Measurements from ENCODE around the gene CLCN6. TPM values are rescaled to one million over a fixed set of nuclear protein-coding genes. Genes with fewer than 3 reads are reported as not detected.
"Not testable (repeated sequence)": the region's sequence is repeated elsewhere in the genome, so short reads cannot be mapped to it uniquely, and the experiment has no call there.

The CLCN6 gene
- total RNA-seq, 2 donors from 2014 or later = 29.6 to 31.5 TPM

DNA sequence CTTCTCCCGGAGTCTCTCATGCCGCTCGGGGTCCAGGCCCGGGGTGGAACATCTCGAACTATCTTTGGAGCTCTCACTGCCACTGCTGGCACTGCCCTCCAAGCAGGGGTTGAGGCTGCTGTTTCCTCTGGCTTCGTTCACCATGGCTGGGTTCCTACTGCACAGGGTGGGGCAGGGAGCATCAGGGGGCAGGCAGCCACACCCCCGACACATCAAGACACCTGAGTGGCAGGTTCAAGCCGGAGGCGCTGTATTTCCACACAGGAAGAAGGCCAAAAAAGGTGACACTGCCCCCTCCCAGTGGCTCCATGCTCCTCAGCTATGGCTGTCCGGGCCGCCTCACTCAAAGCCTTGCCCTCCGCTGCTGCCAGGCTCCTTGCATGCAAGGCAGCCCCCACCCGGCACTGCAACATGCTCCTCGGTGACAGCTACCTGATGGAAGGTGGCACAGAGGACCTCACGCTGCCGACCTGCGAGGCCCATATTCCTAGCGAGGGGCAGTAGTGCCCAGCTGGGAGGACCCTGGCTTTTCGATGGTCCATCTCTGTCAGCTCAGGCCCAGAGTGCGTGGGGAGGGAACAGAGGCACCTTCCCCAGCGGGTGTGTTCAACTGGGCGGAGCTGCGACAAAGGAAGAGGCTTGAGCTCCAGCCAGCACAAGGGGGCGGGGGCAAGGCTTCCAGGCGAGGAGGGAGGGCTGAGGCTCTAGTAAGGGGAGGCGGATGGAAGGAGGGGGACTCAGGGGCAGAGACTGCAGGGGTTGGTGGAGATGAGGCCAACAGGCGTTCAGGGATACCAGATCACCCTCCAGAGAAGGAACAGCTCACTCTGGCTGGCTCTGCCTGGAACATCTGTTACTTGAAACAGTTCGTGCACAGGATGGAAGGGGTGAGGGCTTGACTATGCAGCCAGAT, 2.8 kb upstream of the CLCN6 start:
- DNase-seq = peak; percentile 98
- H3K9me3 Mint-ChIP-seq = no peaks in the 10 kb centered on the region
- H3K4me3 ChIP-seq (ENCODE audit: low read length) = peak overlapping the region; percentile 78
- H3K27me3 ChIP-seq (ENCODE audit: control insufficient read depth, insufficient read depth, low read length, poor library complexity, severe bottlenecking) = no peaks in the 10 kb centered on the region
- H3K27ac Mint-ChIP-seq = peak overlapping the region; percentile 92
- peaks cover 27% of the 10 kb centered on the region for H3K36me3 ChIP-seq (ENCODE audit: control insufficient read depth, insufficient read depth, low read length)
- H3K9ac ChIP-seq (ENCODE audit: extremely low read depth, low read length, poor library complexity, severe bottlenecking) = no peak overlapping the region
- H3K4me3 Mint-ChIP-seq = peak overlapping the region; percentile 97
- peaks cover 37% of the 10 kb centered on the region for H3K4me1 Mint-ChIP-seq
- no peaks in the 10 kb centered on the region for H3K27me3 Mint-ChIP-seq (ENCODE audit: insufficient read depth)
- peaks cover 18% of the 10 kb centered on the region for H3K4me1 ChIP-seq (ENCODE audit: control insufficient read depth, insufficient read depth, low read length)
- 6 to 14% methylated on average over 15 to 28 of the region's 28 CpGs for WGBS, 2 experiments (ENCODE audit: insufficient coverage in 1 of 2, insufficient read length in 1 of 2)
- peaks cover 26% of the 10 kb centered on the region for H3K36me3 Mint-ChIP-seq (ENCODE audit: low read depth)
- TF ChIP-seq, protein P1, sequence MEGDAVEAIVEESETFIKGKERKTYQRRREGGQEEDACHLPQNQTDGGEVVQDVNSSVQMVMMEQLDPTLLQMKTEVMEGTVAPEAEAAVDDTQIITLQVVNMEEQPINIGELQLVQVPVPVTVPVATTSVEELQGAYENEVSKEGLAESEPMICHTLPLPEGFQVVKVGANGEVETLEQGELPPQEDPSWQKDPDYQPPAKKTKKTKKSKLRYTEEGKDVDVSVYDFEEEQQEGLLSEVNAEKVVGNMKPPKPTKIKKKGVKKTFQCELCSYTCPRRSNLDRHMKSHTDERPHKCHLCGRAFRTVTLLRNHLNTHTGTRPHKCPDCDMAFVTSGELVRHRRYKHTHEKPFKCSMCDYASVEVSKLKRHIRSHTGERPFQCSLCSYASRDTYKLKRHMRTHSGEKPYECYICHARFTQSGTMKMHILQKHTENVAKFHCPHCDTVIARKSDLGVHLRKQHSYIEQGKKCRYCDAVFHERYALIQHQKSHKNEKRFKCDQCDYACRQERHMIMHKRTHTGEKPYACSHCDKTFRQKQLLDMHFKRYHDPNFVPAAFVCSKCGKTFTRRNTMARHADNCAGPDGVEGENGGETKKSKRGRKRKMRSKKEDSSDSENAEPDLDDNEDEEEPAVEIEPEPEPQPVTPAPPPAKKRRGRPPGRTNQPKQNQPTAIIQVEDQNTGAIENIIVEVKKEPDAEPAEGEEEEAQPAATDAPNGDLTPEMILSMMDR (conservative IDR thresholded peaks at IDR 0.05) = peak; percentile 6
- no peaks in the 10 kb centered on the region for H3K9me3 ChIP-seq (ENCODE audit: control insufficient read depth, low read length)
- H3K27ac ChIP-seq (ENCODE audit: low read depth, low read length) = peak overlapping the region; percentile 48

DNA sequence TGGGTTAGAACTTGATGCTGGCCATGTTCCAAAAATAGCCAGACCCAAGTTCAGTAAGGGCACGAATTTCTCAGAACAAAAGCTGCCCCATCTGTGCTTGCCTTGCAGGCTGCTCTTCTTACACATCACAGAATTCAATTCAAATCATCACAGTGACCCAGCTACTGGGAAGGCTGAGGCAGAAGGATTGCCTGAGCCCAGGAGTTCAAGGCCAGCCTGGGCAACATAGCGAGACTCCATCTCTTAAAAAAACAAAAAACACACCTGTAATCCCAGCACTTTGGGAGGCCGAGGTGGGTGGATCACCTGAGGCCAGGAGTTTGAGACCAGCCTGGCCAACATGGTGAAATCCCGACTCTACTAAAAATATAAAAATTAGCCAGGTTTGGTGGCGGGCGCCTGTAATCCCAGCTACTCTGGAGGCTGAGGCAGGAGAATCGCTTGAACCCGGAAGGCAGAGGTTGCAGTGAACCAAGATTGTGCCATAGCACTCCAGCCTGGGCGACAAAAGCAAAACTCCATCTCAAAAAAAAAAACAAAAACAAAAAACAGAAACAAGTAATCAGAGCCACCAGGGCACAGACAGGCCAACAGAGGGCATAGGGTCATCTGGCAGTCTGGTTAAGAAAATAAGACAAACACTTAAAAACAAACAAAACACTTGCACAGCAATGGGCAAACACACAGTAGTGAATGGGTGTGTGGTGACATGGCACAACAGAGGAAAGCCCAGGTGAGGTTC, 1.9 kb upstream of the CLCN6 start:
- peak overlapping the region; percentile 92 for H3K27ac Mint-ChIP-seq
- H3K4me3 ChIP-seq (ENCODE audit: low read length) = peak overlapping the region; percentile 98
- peaks cover 18% of the 10 kb centered on the region for H3K4me1 ChIP-seq (ENCODE audit: control insufficient read depth, insufficient read depth, low read length)
- not testable (repeated sequence) for H3K9me3 Mint-ChIP-seq; H3K27me3 ChIP-seq (ENCODE audit: control insufficient read depth, insufficient read depth, low read length, poor library complexity, severe bottlenecking); H3K27me3 Mint-ChIP-seq (ENCODE audit: insufficient read depth); DNase-seq; H3K9me3 ChIP-seq (ENCODE audit: control insufficient read depth, low read length)
- peaks cover 37% of the 10 kb centered on the region for H3K4me1 Mint-ChIP-seq
- 72 to 87% methylated on average over 8 to 9 of the region's 9 CpGs for WGBS, 2 experiments (ENCODE audit: insufficient coverage in 1 of 2, insufficient read length in 1 of 2)
- H3K9ac ChIP-seq (ENCODE audit: extremely low read depth, low read length, poor library complexity, severe bottlenecking) = peak overlapping the region; percentile 84
- peak overlapping the region; percentile 97 for H3K4me3 Mint-ChIP-seq
- H3K36me3 ChIP-seq (ENCODE audit: control insufficient read depth, insufficient read depth, low read length) = peaks cover 34% of the 10 kb centered on the region
- H3K36me3 Mint-ChIP-seq (ENCODE audit: low read depth) = peaks cover 27% of the 10 kb centered on the region
- peak overlapping the region; percentile 48 for H3K27ac ChIP-seq (ENCODE audit: low read depth, low read length)

DNA sequence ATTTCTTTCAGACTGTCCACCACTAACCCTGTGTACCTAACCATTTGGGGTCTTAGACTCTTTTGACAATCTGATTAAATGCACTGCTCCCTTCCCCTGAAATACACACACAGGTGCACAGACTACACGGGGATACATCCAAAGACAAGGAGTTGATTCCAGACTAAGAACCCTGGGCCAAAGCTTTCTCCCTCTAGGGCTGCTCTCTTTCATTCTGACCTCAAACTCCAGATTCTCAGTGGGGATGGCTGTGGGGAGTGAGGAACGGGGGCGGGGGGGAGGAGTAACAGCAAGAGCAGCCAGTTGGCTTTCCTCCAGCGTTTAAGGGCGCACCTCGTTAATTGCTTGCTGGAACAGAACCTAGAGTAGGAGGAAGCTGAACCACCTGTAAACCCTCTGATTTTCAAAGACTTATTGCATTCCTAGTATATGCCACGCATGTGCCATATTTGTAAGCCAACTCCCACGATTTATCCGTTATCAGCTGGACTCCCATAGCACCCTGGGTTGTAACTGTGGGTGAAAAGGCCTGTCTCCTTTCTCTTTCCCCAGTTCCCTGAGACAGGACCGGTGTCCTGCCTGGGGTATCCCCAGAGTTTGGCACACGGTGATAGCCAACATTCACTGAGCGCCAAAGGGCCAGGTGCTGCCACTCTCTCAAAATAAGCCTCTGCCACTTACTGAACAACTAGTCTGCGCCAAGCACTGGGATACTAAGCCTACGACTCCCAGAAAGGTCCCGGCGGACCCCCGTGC, 1.1 kb upstream of the CLCN6 start:
- TF ChIP-seq, protein P1 (conservative IDR thresholded peaks at IDR 0.05) = no peak
- peaks cover 18% of the 10 kb centered on the region for H3K4me1 ChIP-seq (ENCODE audit: control insufficient read depth, insufficient read depth, low read length)
- peak overlapping the region; percentile 84 for H3K9ac ChIP-seq (ENCODE audit: extremely low read depth, low read length, poor library complexity, severe bottlenecking)
- H3K4me3 ChIP-seq (ENCODE audit: low read length) = peak overlapping the region; percentile 98
- Mint-ChIP-seq H3K4me1 (peaks cover 37% of the 10 kb centered on the region), H3K9me3 (no peaks in the 10 kb centered on the region), H3K36me3 (ENCODE audit: low read depth) (peaks cover 30% of the 10 kb centered on the region), H3K27ac (peak overlapping the region; percentile 88), H3K4me3 (peak overlapping the region; percentile 97), H3K27me3 (ENCODE audit: insufficient read depth) (no peaks in the 10 kb centered on the region)
- peaks cover 37% of the 10 kb centered on the region for H3K36me3 ChIP-seq (ENCODE audit: control insufficient read depth, insufficient read depth, low read length)
- no peaks in the 10 kb centered on the region for H3K9me3 ChIP-seq (ENCODE audit: control insufficient read depth, low read length)
- 12% methylated on average over 7 to 17 of the region's 17 CpGs for WGBS, 2 experiments (ENCODE audit: insufficient coverage in 1 of 2, insufficient read length in 1 of 2)
- peak overlapping the region; percentile 72 for H3K27ac ChIP-seq (ENCODE audit: low read depth, low read length)
- H3K27me3 ChIP-seq (ENCODE audit: control insufficient read depth, insufficient read depth, low read length, poor library complexity, severe bottlenecking) = no peaks in the 10 kb centered on the region
- no peak for DNase-seq
